H1 (cell line): Measurements from ENCODE around the gene KIF5A. TPM values are rescaled to one million over a fixed set of nuclear protein-coding genes. Genes with fewer than 3 reads are reported as not detected.

Experiments used
- CTCF ChIA-PET: fragments of 300-600 bp; sonication (Branson Sonifier 250); formaldehyde crosslinking; loops from one replicate; lab custom pipeline; 2021; ENCODE audit not compliant: partially characterized antibody; lab: Charles Lee
- POLR2A ChIA-PET: fragments of 300-600 bp; sonication (Branson Sonifier 250); formaldehyde crosslinking; loops from one replicate; lab custom pipeline; 2021; ENCODE audit warnings: inconsistent platforms; ENCODE audit not compliant: partially characterized antibody; lab: Charles Lee
- DNase-seq, 2 experiments: peaks; one replicate each; pipeline versions ENCODE4 v3.0.0 to v3.0.0-alpha.2; 2010 to 2022; ENCODE audit warnings: low spot score in 2 of 2, low read depth in 1 of 2, mixed read lengths in 1 of 2
- FAIRE-seq: peaks from 2 replicates; lab custom pipeline; 2011; peaks lifted over from hg19 to GRCh38; lab: Jason Lieb, UNC
- H2AFZ ChIP-seq: 2 replicates; pipeline ENCODE4 v1.8.1; 2012; ENCODE audit warnings: low read length, inconsistent platforms
- H2AK5ac ChIP-seq: 2 replicates; pipeline ENCODE4 v1.6.1; 2013; ENCODE audit warnings: low read depth, low read length
- H2BK120ac ChIP-seq: replicated peaks from 2 replicates; pipeline ENCODE3; 2013; ENCODE audit warnings: low read depth, low read length, inconsistent platforms
- H2BK12ac ChIP-seq: 2 replicates; pipeline ENCODE4 v1.6.1; 2013; ENCODE audit warnings: low read depth, low read length
- H2BK15ac ChIP-seq: 2 replicates; pipeline ENCODE4 v1.6.1; 2013; ENCODE audit warnings: low read length
- H2BK20ac ChIP-seq: 2 replicates; pipeline ENCODE4 v1.6.1; 2013; ENCODE audit warnings: low read length
- H2BK5ac ChIP-seq: 2 replicates; pipeline ENCODE4 v1.6.1; 2013; ENCODE audit warnings: low read depth, low read length
- H3K14ac ChIP-seq: 2 replicates; pipeline ENCODE4 v1.6.1; 2013; ENCODE audit warnings: inconsistent platforms; ENCODE audit not compliant: insufficient read length
- H3K18ac ChIP-seq: 2 replicates; pipeline ENCODE4 v1.6.1; 2013; ENCODE audit warnings: low read length; ENCODE audit errors: extremely low read depth
- H3K23ac ChIP-seq: 2 replicates; pipeline ENCODE4 v1.6.1; 2013; ENCODE audit warnings: inconsistent platforms; ENCODE audit not compliant: insufficient read length
- H3K23me2 ChIP-seq: 2 replicates; pipeline ENCODE4 v1.6.1; 2013; ENCODE audit warnings: low read depth, low read length
- H3K27ac ChIP-seq: 2 replicates; pipeline ENCODE4 v1.6.1; 2011; ENCODE audit warnings: low read depth, low read length, inconsistent platforms
- H3K27me3 ChIP-seq, 4 experiments: replicated peaks in 1 of 4; 1 replicate in 1 of 4; 2 replicates in 3 of 4; pipeline versions ENCODE4 v1.6.1 to v1.8.1; 2011 to 2013; ENCODE audit warnings: low read length in 3 of 4, mild to moderate bottlenecking in 3 of 4, inconsistent platforms in 2 of 4, mixed read lengths in 2 of 4, moderate library complexity in 1 of 4; ENCODE audit not compliant: control insufficient read depth in 3 of 4, insufficient read depth in 3 of 4; ENCODE audit errors: extremely low read depth in 1 of 4
- H3K36me3 ChIP-seq, 4 experiments: 2 replicates each; pipeline versions ENCODE4 v1.6.1 to v1.8.1; 2011 to 2013; ENCODE audit warnings: mild to moderate bottlenecking in 4 of 4, low read length in 3 of 4, moderate library complexity in 2 of 4, control low read depth in 1 of 4, inconsistent platforms in 1 of 4; ENCODE audit not compliant: insufficient read depth in 4 of 4, control insufficient read depth in 2 of 4
- H3K4ac ChIP-seq: replicated peaks from 2 replicates; pipeline ENCODE3; 2013; ENCODE audit warnings: low read length, low read depth, mixed read lengths, inconsistent platforms; ENCODE audit not compliant: insufficient read length
- H3K4me1 ChIP-seq, 4 experiments: replicated peaks in 1 of 4; 1 replicate in 1 of 4; 2 replicates in 3 of 4; pipeline versions ENCODE4 v1.6.1 to v1.8.1; 2011 to 2013; ENCODE audit warnings: low read length in 3 of 4, inconsistent platforms in 2 of 4, mixed read lengths in 1 of 4; ENCODE audit not compliant: insufficient read depth in 4 of 4, control insufficient read depth in 3 of 4
- H3K4me2 ChIP-seq, 2 experiments: 2 replicates each; pipeline versions ENCODE4 v1.6.1 to v1.8.1; 2011 to 2013; ENCODE audit warnings: low read depth in 2 of 2, low read length in 2 of 2, control low read depth in 1 of 2, inconsistent platforms in 1 of 2, mild to moderate bottlenecking in 1 of 2; ENCODE audit not compliant: insufficient read depth in 1 of 2
- H3K4me3 ChIP-seq, 4 experiments: fragments of 200-600, 300-600 bp in 1 of 4; sonication (generic), shearing (Covaris generic), sonication (Bioruptor Twin) in 1 of 4; 2 replicates each; pipeline versions ENCODE4 v1.5.1 to v1.8.1; 2011 to 2016; ENCODE audit warnings: low read length in 4 of 4, low read depth in 3 of 4, control low read depth in 2 of 4, inconsistent platforms in 2 of 4, mild to moderate bottlenecking in 2 of 4, mixed read lengths in 1 of 4, moderate library complexity in 1 of 4; ENCODE audit not compliant: insufficient read depth in 2 of 4; ENCODE audit errors: extremely low read depth in 1 of 4
- H3K56ac ChIP-seq: replicated peaks from 2 replicates; pipeline ENCODE3; 2013; ENCODE audit warnings: low read depth, mild to moderate bottlenecking, mixed read lengths, low read length, inconsistent platforms; ENCODE audit not compliant: insufficient read length
- H3K79me1 ChIP-seq: 2 replicates; pipeline ENCODE4 v1.6.1; 2013; ENCODE audit warnings: low read depth, low read length, control low read depth
- H3K79me2 ChIP-seq, 2 experiments: 2 replicates each; pipeline versions ENCODE4 v1.6.1 to v1.8.1; 2012 to 2013; ENCODE audit warnings: low read length in 2 of 2, mild to moderate bottlenecking in 2 of 2, inconsistent platforms in 1 of 2; ENCODE audit not compliant: insufficient read depth in 2 of 2, control insufficient read depth in 1 of 2
- H3K9ac ChIP-seq, 4 experiments: replicated peaks in 1 of 4; 1 replicate in 1 of 4; 2 replicates in 3 of 4; pipeline versions ENCODE4 v1.6.1 to v1.8.1; 2011 to 2013; ENCODE audit warnings: low read depth in 3 of 4, low read length in 3 of 4, control low read depth in 2 of 4, mild to moderate bottlenecking in 2 of 4, moderate library complexity in 2 of 4, inconsistent platforms in 1 of 4; ENCODE audit errors: extremely low read depth in 1 of 4
- H3K9me3 ChIP-seq, 2 experiments: 2 replicates each; pipeline versions ENCODE4 v1.6.1 to v1.8.1; 2012 to 2013; ENCODE audit warnings: mild to moderate bottlenecking in 2 of 2, moderate library complexity in 2 of 2, control low read depth in 1 of 2, inconsistent platforms in 1 of 2, low read depth in 1 of 2, low read length in 1 of 2, mixed read lengths in 1 of 2; ENCODE audit not compliant: insufficient read depth in 2 of 2
- H4K20me1 ChIP-seq, 2 experiments: replicated peaks in 1 of 2; 2 replicates each; pipeline versions ENCODE3 to v1.8.1; 2011 to 2013; ENCODE audit warnings: inconsistent platforms in 2 of 2, low read length in 2 of 2, mild to moderate bottlenecking in 1 of 2; ENCODE audit not compliant: insufficient read depth in 2 of 2, control insufficient read depth in 1 of 2
- H4K5ac ChIP-seq: 2 replicates; pipeline ENCODE4 v1.6.1; 2013; ENCODE audit warnings: low read length, low read depth, mixed read lengths, inconsistent platforms; ENCODE audit not compliant: insufficient read length
- H4K8ac ChIP-seq: 2 replicates; pipeline ENCODE4 v1.8.0; 2013; ENCODE audit warnings: mild to moderate bottlenecking, moderate library complexity, low read length, inconsistent platforms; ENCODE audit not compliant: insufficient read depth; ENCODE audit errors: extremely low read depth
- H4K91ac ChIP-seq: replicated peaks from 2 replicates; pipeline ENCODE3; 2013; ENCODE audit warnings: low read length, mixed read lengths, inconsistent platforms; ENCODE audit not compliant: insufficient read length
- CTBP2 ChIP-seq: IDR thresholded peaks from 2 replicates; pipeline ENCODE4 v1.7.0; 2011; ENCODE audit warnings: borderline replicate concordance, mild to moderate bottlenecking, moderate library complexity, mixed read lengths, low read length; ENCODE audit not compliant: insufficient read depth, insufficient read length
- EP300 ChIP-seq, 2 experiments: IDR thresholded peaks; 1 replicate in 1 of 2; 2 replicates in 1 of 2; pipeline ENCODE4 v1.6.1; 2011 to 2012; ENCODE audit warnings: low read depth in 2 of 2, low read length in 2 of 2, mild to moderate bottlenecking in 2 of 2, borderline replicate concordance in 1 of 2, inconsistent platforms in 1 of 2, moderate library complexity in 1 of 2
- GTF2F1 ChIP-seq: IDR thresholded peaks from 2 replicates; pipeline ENCODE4 v1.6.1; 2012; ENCODE audit warnings: low read depth, low read length, improper control_type of control experiment, borderline replicate concordance
- RAD21 ChIP-seq, 2 experiments: IDR thresholded peaks in 1 of 2; conservative IDR thresholded peaks in 1 of 2; 2 replicates each; pipeline ENCODE4 v1.6.1; 2011; ENCODE audit warnings: low read depth in 2 of 2, low read length in 2 of 2, improper control_type of control experiment in 1 of 2, inconsistent platforms in 1 of 2, mild to moderate bottlenecking in 1 of 2, moderate library complexity in 1 of 2
- TEAD4 ChIP-seq: IDR thresholded peaks from 2 replicates; pipeline ENCODE4 v1.6.1; 2012; ENCODE audit warnings: low read depth, low read length, inconsistent platforms, mixed read lengths
- WGBS, 2 experiments: shearing (Covaris generic) in 1 of 2; methylation state at CpG; one replicate each; pipeline versions ENCODE4 v1.1.6 to v1.1.7; 2013 to 2015; ENCODE audit warnings: low lambda C conversion rate in 2 of 2, mixed read lengths in 2 of 2, inconsistent platforms in 1 of 2, low coverage in 1 of 2, missing lambda C conversion rate in 1 of 2; ENCODE audit not compliant: insufficient replicate concordance in 2 of 2, insufficient coverage in 1 of 2, insufficient read length in 1 of 2; ENCODE audit errors: extremely low coverage in 1 of 2, missing lambda C conversion rate in 1 of 2; 5-methylcytosine and 5-hydroxymethylcytosine counted together
- polyA plus RNA-seq, 7 experiments: library from polyadenylated mRNA; depleted of rRNA in 3 of 7; stranded (reverse) in 5 of 7; unstranded in 2 of 7; fragments of >200 nt in 5 of 7; fragments of 200-250 nt in 2 of 7; gene quantifications; 1 replicate in 5 of 7; 2 replicates in 1 of 7; 4 replicates in 1 of 7; pipeline versions ENCODE4 v1.2.1 to v1.2.3, GENCODE V29; 2011 to 2013; ENCODE audit warnings: missing spikeins in 2 of 7, mixed read lengths in 2 of 7
- total RNA-seq: library from RNA; stranded (reverse); fragmentation: NEBNext Ultra II Directional; extraction: Animal tissue kit (Norgen Biotek cat#: 25700); gene quantifications from 2 replicates; pipeline ENCODE4 v1.2.1, GENCODE V29; 2021
- TF ChIP-seq, protein P1 (sequence below): IDR thresholded peaks from 2 replicates; pipeline ENCODE4 v1.6.1; 2012; ENCODE audit warnings: low read length, inconsistent platforms

The KIF5A gene
- total and polyA plus RNA-seq, 2 of the 8 experiments (the other 6 are each of a cell fraction or from before 2014, with no cell fraction given), result 10.7 to 21.9 TPM

- no peak within 1 kb of the TSS for H4K5ac ChIP-seq
- peak within 1 kb of the TSS; percentile 44; the same call in 1 of the 2 replicates for H3K27ac ChIP-seq
- H3K79me2 ChIP-seq, result peaks cover 4 to 36% of the 10 kb centered on the region in 2 experiments; a peak in 3 of 4 replicates
- H3K79me1 ChIP-seq, result peaks cover 8% of the 10 kb centered on the region; the same call in 1 of the 2 replicates
- H3K23ac ChIP-seq, result no peak within 1 kb of the TSS
- no peak within 1 kb of the TSS for H3K4ac ChIP-seq
- H2BK20ac ChIP-seq, result no peak within 1 kb of the TSS
- H2AFZ ChIP-seq, result no peak within 1 kb of the TSS
- peak within 1 kb of the TSS; percentile 82 to 91 (median 86) for H3K9ac ChIP-seq
- no peak within 1 kb of the TSS for H4K91ac ChIP-seq
- ChIA-PET CTCF (interaction anchor here (0.7 to 1.9 kb wide), 6 partner anchors 11 to 371 kb away, joined by 3 to 6 read pairs (median 4); no protein-coding TSS in a partner anchor), POLR2A (interaction anchor here (0.6 to 6.6 kb wide), 16 partner anchors 9 to 317 kb away, joined by 3 to 65 read pairs (median 4); partner anchors contain the start of genes ARHGEF25, DDIT3, SHMT2 and TSPAN31)
- peaks cover 5 to 18% (median 10%) of the 10 kb centered on the region in 4 experiments; a peak in 6 of 7 replicates for H3K4me1 ChIP-seq
- DNase-seq (peak; percentile 83 to 91), FAIRE-seq (peak; percentile 78)
- 0 out of 2 replicates have a peak within 1 kb of the TSS, but pooled peaks have one; percentile 0 for H2BK12ac ChIP-seq
- 0 out of 2 replicates have a peak within 1 kb of the TSS, but pooled peaks have one; percentile 35 for H2BK5ac ChIP-seq
- H4K20me1 ChIP-seq, result peaks cover 5 to 9% of the 10 kb centered on the region in 2 experiments
- H3K9me3 ChIP-seq, result no peaks in the 10 kb centered on the region
- peaks cover 0 to 5% (median 3%) of the 10 kb centered on the region in 4 experiments; a peak in 2 of 7 replicates for H3K27me3 ChIP-seq
- no peak within 1 kb of the TSS for H3K14ac ChIP-seq
- 2% methylated on average over 49 of the region's 56 CpGs; no CpG with 5 or more reads in 1 of the 2 experiments for WGBS, 2 experiments
- H3K56ac ChIP-seq, result peak within 1 kb of the TSS; percentile 88
- H3K23me2 ChIP-seq, result peaks cover 19% of the 10 kb centered on the region
- no peaks in the 10 kb centered on the region; a peak in 2 of 8 replicates for H3K36me3 ChIP-seq
- H2AK5ac ChIP-seq, result no peak within 1 kb of the TSS
- H3K4me3 ChIP-seq, result peak within 1 kb of the TSS; percentile 63 to 90 (median 81)
- no peak within 1 kb of the TSS for H3K18ac ChIP-seq
- peak within 1 kb of the TSS; percentile 88 for H4K8ac ChIP-seq
- no peak within 1 kb of the TSS for H2BK120ac ChIP-seq
- peak within 1 kb of the TSS; percentile 83 to 85 for H3K4me2 ChIP-seq
- H2BK15ac ChIP-seq, result no peak within 1 kb of the TSS
- no peak for TF ChIP-seq GTF2F1
- peak; percentile 7 for TF ChIP-seq CTBP2
- TF ChIP-seq, protein P1, sequence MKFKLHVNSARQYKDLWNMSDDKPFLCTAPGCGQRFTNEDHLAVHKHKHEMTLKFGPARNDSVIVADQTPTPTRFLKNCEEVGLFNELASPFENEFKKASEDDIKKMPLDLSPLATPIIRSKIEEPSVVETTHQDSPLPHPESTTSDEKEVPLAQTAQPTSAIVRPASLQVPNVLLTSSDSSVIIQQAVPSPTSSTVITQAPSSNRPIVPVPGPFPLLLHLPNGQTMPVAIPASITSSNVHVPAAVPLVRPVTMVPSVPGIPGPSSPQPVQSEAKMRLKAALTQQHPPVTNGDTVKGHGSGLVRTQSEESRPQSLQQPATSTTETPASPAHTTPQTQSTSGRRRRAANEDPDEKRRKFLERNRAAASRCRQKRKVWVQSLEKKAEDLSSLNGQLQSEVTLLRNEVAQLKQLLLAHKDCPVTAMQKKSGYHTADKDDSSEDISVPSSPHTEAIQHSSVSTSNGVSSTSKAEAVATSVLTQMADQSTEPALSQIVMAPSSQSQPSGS, result no peak
- no peak for TF ChIP-seq RAD21 (IDR thresholded peaks at IDR 0.05 in 1 of 2, conservative IDR thresholded peaks at IDR 0.05 in 1 of 2; ENCODE audit: low read depth in 2 of 2, low read length in 2 of 2)
- TF ChIP-seq EP300 (IDR thresholded peaks at IDR 0.05; ENCODE audit: borderline replicate concordance in 1 of 2, low read depth in 2 of 2, low read length in 2 of 2), result no peak
- TF ChIP-seq TEAD4, result no peak
Measured at GRCh38 chr12:57546438-57547287, 3.2 kb upstream of the KIF5A start, which contains the start of gene DCTN2. TSS of gene DCTN2 (minus strand) at chr12:57547192. CDS start at chr12:57547063, 129 bp downstream.
